BLaER1 treated with 17β-estradiol and CSF1 and Interleukin-3, amounts not matched to agents 10 nM and 100 nM (cell line): ENCODE results near the gene PRAMEF7.
"Not testable (repeated sequence)": the region's sequence is repeated elsewhere in the genome, so short reads cannot be mapped to it uniquely, and the experiment has no call there.

ENCODE experiments used
- H3K27ac ChIP-seq, 11 experiments: shearing (Covaris generic); formaldehyde crosslinking; 2 replicates each; pipeline ENCODE4 v1.8.1; 2022
- H3K27me3 ChIP-seq, 11 experiments: shearing (Covaris generic); formaldehyde crosslinking; 2 replicates each; pipeline ENCODE4 v1.8.1; 2022
- H3K36me3 ChIP-seq, 11 experiments: shearing (Covaris generic); formaldehyde crosslinking; 2 replicates each; pipeline ENCODE4 v1.8.1; 2022
- H3K4me1 ChIP-seq, 10 experiments: shearing (Covaris generic); formaldehyde crosslinking; 2 replicates each; pipeline ENCODE4 v1.8.1; 2022
- H3K4me2 ChIP-seq, 11 experiments: shearing (Covaris generic); formaldehyde crosslinking; 2 replicates each; pipeline ENCODE4 v1.8.1; 2022
- H3K4me3 ChIP-seq, 10 experiments: shearing (Covaris generic); formaldehyde crosslinking; 2 replicates each; pipeline ENCODE4 v1.8.1; 2022
- H3K9ac ChIP-seq, 11 experiments: shearing (Covaris generic); formaldehyde crosslinking; 2 replicates each; pipeline ENCODE4 v1.8.1; 2022
- H3K9me3 ChIP-seq, 11 experiments: shearing (Covaris generic); formaldehyde crosslinking; replicated peaks in 1 of 11; 2 replicates each; pipeline ENCODE4 v1.8.1; 2022
- H4K20me1 ChIP-seq, 11 experiments: shearing (Covaris generic); formaldehyde crosslinking; 2 replicates each; pipeline ENCODE4 v1.8.1; 2022

Gene PRAMEF7

DNA sequence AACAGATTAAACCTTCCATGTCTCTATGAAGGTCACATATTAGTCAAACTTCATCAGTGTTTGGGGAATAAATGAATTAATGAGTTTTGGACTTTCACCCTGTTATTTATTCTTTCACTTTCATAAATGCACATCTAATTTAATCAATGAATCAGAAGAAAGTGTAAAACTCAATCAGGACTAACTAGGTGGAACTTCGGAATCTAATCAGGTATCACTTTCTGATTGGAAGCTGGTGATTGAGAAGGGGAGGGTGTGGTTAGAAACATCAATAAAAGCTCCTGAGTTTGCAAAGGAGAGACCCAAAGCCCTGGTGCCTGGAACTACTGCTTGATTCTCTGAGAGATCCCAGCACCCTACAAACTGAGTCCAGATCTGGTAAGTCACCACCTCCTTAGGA is at the start of gene PRAMEF7:
Gene PRAMEF7 (plus strand): TSS at position 301 of the 400 bp plus-strand sequence. CDS start 1,083 bp downstream, outside the sequence.
- not testable (repeated sequence) for H3K4me1 ChIP-seq, H3K9me3 ChIP-seq, H4K20me1 ChIP-seq, H3K36me3 ChIP-seq, H3K9ac ChIP-seq, H3K4me2 ChIP-seq, H3K27me3 ChIP-seq, H3K27ac ChIP-seq, H3K4me3 ChIP-seq

GRCh38 chr1:12878453-12878852 is 38.0 kb upstream of the PRAMEF7 start:
- not testable (repeated sequence) for H4K20me1 ChIP-seq, H3K9ac ChIP-seq, H3K4me3 ChIP-seq, H3K27me3 ChIP-seq, H3K9me3 ChIP-seq, H3K4me2 ChIP-seq, H3K27ac ChIP-seq, H3K4me1 ChIP-seq, H3K36me3 ChIP-seq

GRCh38 chr1:12886101-12886500 is 30.3 kb upstream of the PRAMEF7 start, which contains the start of gene PRAMEF4:
TSS of gene PRAMEF4 (minus strand) at chr1:12886201. CDS start at chr1:12883394, 2,807 bp downstream.
- not testable (repeated sequence) for H3K4me3 ChIP-seq, H3K9ac ChIP-seq, H3K36me3 ChIP-seq, H4K20me1 ChIP-seq, H3K9me3 ChIP-seq, H3K4me2 ChIP-seq, H3K27ac ChIP-seq, H3K27me3 ChIP-seq, H3K4me1 ChIP-seq

- not testable (repeated sequence) for H4K20me1 ChIP-seq, H3K4me2 ChIP-seq, H3K36me3 ChIP-seq, H3K4me1 ChIP-seq, H3K9me3 ChIP-seq, H3K4me3 ChIP-seq, H3K27ac ChIP-seq, H3K9ac ChIP-seq, H3K27me3 ChIP-seq
Observed at GRCh38 chr1:12898170-12898569, 18.2 kb upstream of the PRAMEF7 start, which contains the start of gene PRAMEF10. TSS of gene PRAMEF10 (minus strand) at chr1:12898270. CDS start at chr1:12895847, 2,423 bp downstream.

DNA sequence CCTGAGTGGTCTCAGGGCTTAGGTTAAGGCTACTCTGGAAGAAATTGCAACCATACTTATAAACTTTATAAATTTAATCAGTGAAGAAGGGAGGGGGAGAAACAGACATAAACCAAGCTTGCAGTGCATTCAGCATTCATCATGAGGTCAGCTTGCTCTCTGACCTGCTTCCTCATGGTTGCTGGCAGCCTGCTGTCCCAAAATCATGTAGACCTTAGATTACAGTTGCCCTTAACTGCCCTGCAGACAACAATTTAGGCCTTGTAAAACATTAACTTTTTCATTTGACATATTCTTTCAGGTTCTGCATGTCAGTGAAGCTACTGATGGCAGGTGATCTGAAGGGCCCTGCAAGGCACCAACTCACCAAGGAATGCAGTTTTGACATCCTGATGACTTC is 17.2 kb upstream of the PRAMEF7 start:
- H3K4me2 ChIP-seq, H3K27ac ChIP-seq, H4K20me1 ChIP-seq, H3K4me1 ChIP-seq, H3K9me3 ChIP-seq, H3K4me3 ChIP-seq, H3K36me3 ChIP-seq, H3K9ac ChIP-seq, H3K27me3 ChIP-seq: not testable (repeated sequence)

DNA sequence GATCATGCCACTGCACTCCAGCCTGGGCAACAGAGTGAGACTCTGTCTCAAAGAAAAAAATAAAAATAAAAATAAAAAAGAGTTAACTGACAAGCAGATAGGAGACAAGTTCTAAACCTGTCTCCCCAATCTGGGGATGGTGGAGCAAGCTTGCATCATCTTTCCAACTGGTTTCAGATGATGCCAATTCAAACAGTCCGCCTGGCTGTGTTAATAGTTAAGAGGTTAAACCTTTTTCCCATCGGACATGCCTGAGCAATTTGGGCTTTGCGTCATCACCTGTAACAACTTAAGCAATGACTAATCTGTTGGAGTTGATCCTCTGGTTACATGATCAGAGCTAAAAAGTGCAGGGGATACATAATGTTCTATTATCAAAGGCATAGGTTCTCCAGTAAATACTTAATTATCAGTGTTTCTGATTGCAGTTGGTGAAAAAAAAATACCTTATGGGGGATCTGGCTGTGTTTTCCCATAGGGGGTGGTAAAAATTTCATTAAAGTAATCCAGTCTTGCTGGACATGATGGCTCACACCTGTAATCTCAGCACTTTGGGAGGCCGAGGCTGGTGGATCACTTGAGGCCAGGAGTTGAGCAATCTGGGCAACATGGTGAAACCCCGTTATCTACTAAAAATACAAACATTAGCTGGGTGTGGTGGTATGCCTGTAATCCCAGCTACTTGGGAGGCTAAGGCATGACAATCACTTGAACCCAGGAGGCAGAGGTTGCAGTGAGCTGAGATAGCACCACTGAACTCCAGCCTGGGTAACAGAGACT is 12.4 kb upstream of the PRAMEF7 start:
- not testable (repeated sequence) for H3K4me2 ChIP-seq, H3K9me3 ChIP-seq, H3K27me3 ChIP-seq, H4K20me1 ChIP-seq, H3K4me1 ChIP-seq, H3K27ac ChIP-seq, H3K4me3 ChIP-seq, H3K9ac ChIP-seq, H3K36me3 ChIP-seq

GRCh38 chr1:12921749-12922148 is 5.3 kb downstream of the PRAMEF7 start:
- H3K9ac ChIP-seq, H3K27ac ChIP-seq, H3K4me3 ChIP-seq, H3K4me2 ChIP-seq, H3K9me3 ChIP-seq, H3K36me3 ChIP-seq, H3K4me1 ChIP-seq, H4K20me1 ChIP-seq, H3K27me3 ChIP-seq: not testable (repeated sequence)

DNA sequence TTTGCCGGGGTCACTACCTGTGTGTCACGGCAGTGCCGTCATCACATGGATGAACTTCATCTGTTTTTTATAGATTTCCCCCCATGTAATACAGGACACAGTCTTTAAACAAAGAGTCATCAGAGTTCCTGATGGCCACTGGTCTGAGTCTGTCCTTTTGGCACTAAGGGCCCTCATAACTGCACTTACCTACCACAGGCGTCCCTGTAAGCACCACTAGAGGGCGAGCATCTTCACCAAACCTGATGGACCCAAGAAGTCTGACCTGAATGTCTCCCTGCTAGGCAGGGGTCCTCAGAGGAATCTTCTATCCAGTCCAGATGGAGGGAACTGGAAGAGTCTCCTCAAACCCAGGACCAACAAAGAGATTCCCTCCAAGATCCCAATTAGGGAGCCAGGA is 8.0 kb downstream of the PRAMEF7 start:
- not testable (repeated sequence) for H3K36me3 ChIP-seq

DNA sequence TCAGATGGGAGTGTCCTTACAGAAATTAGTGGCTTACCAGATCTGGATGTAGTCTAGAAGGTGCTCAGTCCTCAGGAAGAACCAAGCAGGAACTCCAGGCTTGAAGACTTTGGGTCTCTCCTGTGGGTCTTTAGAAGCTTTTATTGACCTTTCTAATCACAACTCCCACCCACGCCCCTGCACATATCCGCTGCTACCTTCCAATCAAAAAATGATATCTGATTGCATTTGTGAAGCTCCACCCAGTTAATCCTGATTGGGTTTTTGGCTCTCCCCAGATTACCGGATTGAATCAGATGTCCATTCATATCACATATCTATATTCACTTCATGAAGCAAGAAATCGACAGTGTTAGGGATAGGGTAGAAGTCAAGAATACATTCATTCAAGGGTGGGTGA is 31.1 kb downstream of the PRAMEF7 start, which contains the start of gene PRAMEF6:
Gene PRAMEF6 (minus strand): TSS at position 101 of the 400 bp plus-strand sequence. CDS start 5,062 bp downstream, outside the sequence.
- not testable (repeated sequence) for H4K20me1 ChIP-seq, H3K27ac ChIP-seq, H3K9ac ChIP-seq, H3K4me2 ChIP-seq, H3K36me3 ChIP-seq, H3K27me3 ChIP-seq, H3K4me3 ChIP-seq, H3K9me3 ChIP-seq, H3K4me1 ChIP-seq

More for the DNA sequence above, 8.0 kb downstream of the PRAMEF7 start:
- not testable (repeated sequence) for H3K4me1 ChIP-seq, H3K27ac ChIP-seq, H3K9ac ChIP-seq, H3K4me3 ChIP-seq, H4K20me1 ChIP-seq, H3K27me3 ChIP-seq, H3K9me3 ChIP-seq, H3K4me2 ChIP-seq
